ENCODE measurements around the gene SIDT2.

DNA sequence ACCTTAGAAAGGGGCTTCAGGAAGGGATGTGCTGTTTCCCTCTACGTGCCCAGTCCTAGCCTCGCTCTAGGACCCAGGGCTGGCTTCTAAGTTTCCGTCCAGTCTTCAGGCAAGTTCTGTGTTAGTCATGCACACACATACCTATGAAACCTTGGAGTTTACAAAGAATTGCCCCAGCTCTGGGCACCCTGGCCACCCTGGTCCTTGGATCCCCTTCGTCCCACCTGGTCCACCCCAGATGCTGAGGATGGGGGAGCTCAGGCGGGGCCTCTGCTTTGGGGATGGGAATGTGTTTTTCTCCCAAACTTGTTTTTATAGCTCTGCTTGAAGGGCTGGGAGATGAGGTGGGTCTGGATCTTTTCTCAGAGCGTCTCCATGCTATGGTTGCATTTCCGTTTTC, 18.5 kb downstream of the SIDT2 start:
- TF ChIP-seq, protein P1, sequence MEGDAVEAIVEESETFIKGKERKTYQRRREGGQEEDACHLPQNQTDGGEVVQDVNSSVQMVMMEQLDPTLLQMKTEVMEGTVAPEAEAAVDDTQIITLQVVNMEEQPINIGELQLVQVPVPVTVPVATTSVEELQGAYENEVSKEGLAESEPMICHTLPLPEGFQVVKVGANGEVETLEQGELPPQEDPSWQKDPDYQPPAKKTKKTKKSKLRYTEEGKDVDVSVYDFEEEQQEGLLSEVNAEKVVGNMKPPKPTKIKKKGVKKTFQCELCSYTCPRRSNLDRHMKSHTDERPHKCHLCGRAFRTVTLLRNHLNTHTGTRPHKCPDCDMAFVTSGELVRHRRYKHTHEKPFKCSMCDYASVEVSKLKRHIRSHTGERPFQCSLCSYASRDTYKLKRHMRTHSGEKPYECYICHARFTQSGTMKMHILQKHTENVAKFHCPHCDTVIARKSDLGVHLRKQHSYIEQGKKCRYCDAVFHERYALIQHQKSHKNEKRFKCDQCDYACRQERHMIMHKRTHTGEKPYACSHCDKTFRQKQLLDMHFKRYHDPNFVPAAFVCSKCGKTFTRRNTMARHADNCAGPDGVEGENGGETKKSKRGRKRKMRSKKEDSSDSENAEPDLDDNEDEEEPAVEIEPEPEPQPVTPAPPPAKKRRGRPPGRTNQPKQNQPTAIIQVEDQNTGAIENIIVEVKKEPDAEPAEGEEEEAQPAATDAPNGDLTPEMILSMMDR (IDR thresholded peaks at IDR 0.05; ENCODE audit: low read length) = no peak
- no peak for TF ChIP-seq EZH2 (IDR thresholded peaks at IDR 0.05; ENCODE audit: borderline replicate concordance, low read length)

Data from OCI-LY1 (cell line).